ENCODE measurements around the gene PHLDB3. TPM values are rescaled to one million over a fixed set of nuclear protein-coding genes. Genes with fewer than 3 reads are reported as not detected.
A peak's percentile ranks its signal among the peaks of the same experiment; 100 is the strongest.
"Not testable (repeated sequence)": the region's sequence is repeated elsewhere in the genome, so short reads cannot be mapped to it uniquely, and the experiment has no call there.

PHLDB3 gene
- total and polyA plus RNA-seq, 2 of the 13 experiments (the other 11 are each of a cell fraction or from before 2014, with no cell fraction given), result 11.3 to 14.5 TPM

DNA sequence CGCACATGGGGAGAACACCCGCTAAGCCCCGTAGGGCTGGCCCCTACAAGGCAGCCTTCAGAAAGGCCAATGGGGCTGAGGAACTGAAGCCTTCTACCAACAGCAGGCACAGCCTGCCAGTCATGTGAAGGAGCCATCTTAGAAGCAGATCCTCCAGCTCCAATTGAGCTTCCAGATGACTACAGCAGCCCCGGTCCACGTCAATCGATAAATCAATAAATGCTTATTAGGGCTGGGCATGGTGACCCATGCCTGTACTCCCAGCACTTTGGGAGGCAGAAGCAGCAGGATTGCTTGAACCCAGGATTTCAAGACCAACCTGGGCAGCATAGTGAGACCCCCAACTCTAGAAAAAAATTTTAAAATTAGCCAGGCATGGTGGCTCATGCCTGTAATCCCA lies 66.8 kb downstream of the PHLDB3 start:
- intact Hi-C loops (cut with micrococcal nuclease; ENCODE audit: unreplicated experiment) (no loop called here), in situ Hi-C loops (cut with HindIII; ENCODE audit: extremely low pct_ligation_motif_present, low pct_unique_long_range_greater_than_20kb) (no loop called here)
- CTCF ChIA-PET (ENCODE audit: low intra/inter-chr PET ratio, low total read pairs), result no interaction called here
- BruUV-seq (replicated peaks), result no TSS peak
- Histone ChIP-seq H3K27me3 (ENCODE audit: control insufficient read depth in 1 of 2, insufficient read depth in 2 of 2, low read length in 2 of 2) (peaks cover 0 to 9% of the 10 kb centered on the region in 2 experiments; a peak in 1 of 5 replicates), H3K9me3 (ENCODE audit: low read length) (no peaks in the 10 kb centered on the region), H3K36me3 (replicated peaks in 1 of 2; ENCODE audit: control insufficient read depth in 1 of 2, insufficient read depth in 2 of 2, low read length in 2 of 2) (no peaks in the 10 kb centered on the region), H4K20me1 (ENCODE audit: insufficient read depth, low read length) (no peaks in the 10 kb centered on the region), H3K27ac (ENCODE audit: extremely low read length, insufficient read depth, low read length) (no peak overlapping the region), H3K79me2 (ENCODE audit: insufficient read depth, low read length) (no peaks in the 10 kb centered on the region), H3K4me3 (replicated peaks in 1 of 3; ENCODE audit: insufficient read depth in 1 of 3, low read depth in 2 of 3, low read length in 3 of 3) (no peak overlapping the region), H3K9ac (ENCODE audit: insufficient read depth, low read depth, low read length) (no peak overlapping the region), H3K4me1 (ENCODE audit: insufficient read depth, low read length) (no peaks in the 10 kb centered on the region), H2AFZ (ENCODE audit: low read length) (no peak overlapping the region), H3K4me2 (ENCODE audit: low read depth, low read length) (no peak overlapping the region)
- no peak for ATAC-seq
- FAIRE-seq, result no peak
- WGBS (ENCODE audit: low lambda C conversion rate), result 28% methylated on average over 6 of the region's 6 CpGs
- TF ChIP-seq ZNF138 (CRISPR knock-in tag; IDR thresholded peaks at IDR 0.05; ENCODE audit: low read depth) (no peak), KAT2B (IDR thresholded peaks at IDR 0.05; ENCODE audit: borderline replicate concordance, low read depth, low read length) (peak; percentile 92)
- no peak for DNase-seq (ENCODE audit: low spot score)
- POLR2A ChIA-PET, result no interaction called here

DNA sequence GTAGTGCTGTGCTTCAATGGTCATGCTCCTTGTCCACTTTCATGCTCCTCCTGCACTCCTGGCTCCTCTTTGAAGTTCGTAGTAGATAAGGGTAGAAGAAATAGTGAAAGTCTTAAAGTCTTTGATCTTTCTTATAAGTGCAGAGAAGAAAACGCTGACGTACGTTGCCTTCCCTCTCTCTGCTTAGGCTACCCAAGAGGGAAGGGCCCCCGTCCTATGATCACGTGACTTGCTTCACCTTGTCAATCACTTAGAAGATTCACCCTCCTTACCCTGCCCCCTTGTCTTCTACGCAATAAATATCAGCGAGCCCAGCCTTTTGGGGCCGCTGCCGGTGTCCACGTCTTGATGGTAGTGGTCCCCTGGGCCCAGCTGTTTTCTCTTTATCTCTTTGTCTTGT lies 67.3 kb downstream of the PHLDB3 start:
- in situ Hi-C loops (cut with HindIII; ENCODE audit: extremely low pct_ligation_motif_present, low pct_unique_long_range_greater_than_20kb); H3K4me1 ChIP-seq (ENCODE audit: insufficient read depth, low read length); H3K79me2 ChIP-seq (ENCODE audit: insufficient read depth, low read length); H3K27me3 ChIP-seq (ENCODE audit: control insufficient read depth in 1 of 2, insufficient read depth in 2 of 2, low read length in 2 of 2); H3K9me3 ChIP-seq (ENCODE audit: low read length); H3K27ac ChIP-seq (ENCODE audit: extremely low read length, insufficient read depth, low read length); H3K4me2 ChIP-seq (ENCODE audit: low read depth, low read length); H2AFZ ChIP-seq (ENCODE audit: low read length); BruUV-seq (replicated peaks); H3K4me3 ChIP-seq (replicated peaks in 1 of 3; ENCODE audit: insufficient read depth in 1 of 3, low read depth in 2 of 3, low read length in 3 of 3); H4K20me1 ChIP-seq (ENCODE audit: insufficient read depth, low read length); ATAC-seq; CTCF ChIA-PET (ENCODE audit: low intra/inter-chr PET ratio, low total read pairs); H3K9ac ChIP-seq (ENCODE audit: insufficient read depth, low read depth, low read length); FAIRE-seq; DNase-seq (ENCODE audit: low spot score); POLR2A ChIA-PET; intact Hi-C loops (cut with micrococcal nuclease; ENCODE audit: unreplicated experiment); H3K36me3 ChIP-seq (replicated peaks in 1 of 2; ENCODE audit: control insufficient read depth in 1 of 2, insufficient read depth in 2 of 2, low read length in 2 of 2): not testable (repeated sequence)
- TF ChIP-seq, protein P1, sequence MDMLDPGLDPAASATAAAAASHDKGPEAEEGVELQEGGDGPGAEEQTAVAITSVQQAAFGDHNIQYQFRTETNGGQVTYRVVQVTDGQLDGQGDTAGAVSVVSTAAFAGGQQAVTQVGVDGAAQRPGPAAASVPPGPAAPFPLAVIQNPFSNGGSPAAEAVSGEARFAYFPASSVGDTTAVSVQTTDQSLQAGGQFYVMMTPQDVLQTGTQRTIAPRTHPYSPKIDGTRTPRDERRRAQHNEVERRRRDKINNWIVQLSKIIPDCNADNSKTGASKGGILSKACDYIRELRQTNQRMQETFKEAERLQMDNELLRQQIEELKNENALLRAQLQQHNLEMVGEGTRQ (IDR thresholded peaks at IDR 0.05; ENCODE audit: low read depth, low read length), result 0 out of 2 replicates have a peak, but pooled peaks have one; percentile 38
- TF ChIP-seq, protein P1 (CRISPR knock-in tag; IDR thresholded peaks at IDR 0.05; ENCODE audit: borderline replicate concordance), result not testable (repeated sequence)
- peak; percentile 83 for TF ChIP-seq RAD51 (IDR thresholded peaks at IDR 0.05; ENCODE audit: borderline replicate concordance)
- 60% methylated on average over 11 of the region's 11 CpGs for WGBS (ENCODE audit: low lambda C conversion rate)
